NB4 (cell line): ENCODE data around the gene NRM.

Source experiments
- CTCF ChIP-seq: IDR thresholded peaks from one replicate; pipeline ENCODE4 v1.5.1; 2012; ENCODE audit warnings: low read depth, low read length
- MAX ChIP-seq: IDR thresholded peaks from 2 replicates; pipeline ENCODE4 v1.6.1; 2011; ENCODE audit warnings: low read depth, low read length
- POLR2A ChIP-seq: IDR thresholded peaks from 2 replicates; pipeline ENCODE4 v1.6.1; 2011; ENCODE audit warnings: mild to moderate bottlenecking; ENCODE audit not compliant: insufficient read length; ENCODE audit errors: extremely low read depth

GRCh38 chr6:30717129-30717844, 26.5 kb upstream of the NRM start, which contains the start of gene MDC1:
- TF ChIP-seq POLR2A (peak; percentile 64), CTCF (peak; percentile 26), MAX (peak; percentile 67)
